Heart left ventricle (tissue), 13 donors: ENCODE data around the gene LRBA.

Experiments used
- POLR2A ChIP-seq, 2 donors: fragments of 450-650 bp; IDR thresholded peaks; one replicate each; pipeline ENCODE4 v1.6.1; 2017; ENCODE audit warnings: antibody characterized with exemption in 2 of 2, mild to moderate bottlenecking in 2 of 2, moderate library complexity in 2 of 2
- TF ChIP-seq, protein P1 (sequence below), 12 donors: fragments of 200-600 bp; sonication (generic) in 4 of 12; IDR thresholded peaks; one replicate each; pipeline versions ENCODE4 v1.5.0 to v1.8.0; 2018 to 2022; ENCODE audit warnings: antibody characterized with exemption in 12 of 12, mild to moderate bottlenecking in 5 of 12
- donor health status: ischemic (EF 13 %, LVEDD 7.1; RV severe dilation, severe dysfunction).
- donor health status: DM: no; HTN: yes; CAD: no.
- donor health status: DM: no; HTN: no; CAD: no.
- donor health status: ischemic (EF 25% LVEDD 6.9; RV normal size, moderate dysfunction).
- donor health status: ischemic (EF 25% LVEDD 5.7; RV mildly dilated, moderate dysfunction).
- donor health status: ischemic (EF 35%, LVEDD 5.7; RV mildly dilated, moderate dysfunction).
- donor health status: nonischemic (EF 11% LVEDD 7.7; RV severe dilation, severe dysfunction).
- donor health status: DM: yes; HTN: yes; CAD: no.
- donor health status: PGD.
- donor health status: ischemic (EF 29% LVEDD 5.4; RV normal size, mild dysfunction).
- donor health status: nonischemic (EF 23%, LVEDD 6.1; RV moderate dilation, normal function).

DNA sequence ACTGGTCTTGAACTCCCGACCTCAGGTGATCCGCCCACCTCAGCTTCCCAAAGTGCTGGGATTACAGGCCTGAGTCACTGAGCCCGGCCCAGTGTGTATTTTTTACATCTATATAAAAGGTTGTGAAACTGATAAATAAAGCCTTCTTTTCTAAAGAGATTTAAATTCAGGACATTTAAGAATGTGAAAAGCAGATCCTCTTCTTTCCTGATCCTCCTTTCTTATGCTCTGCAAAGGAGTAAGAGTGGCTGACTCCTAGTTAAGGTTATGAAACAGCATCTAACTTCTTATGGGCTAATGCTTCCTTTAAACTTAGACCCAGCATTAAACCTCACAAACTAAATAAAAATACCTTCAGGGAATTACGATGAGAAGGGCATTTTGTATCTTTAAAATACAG, 630.8 kb downstream of the LRBA start:
- TF ChIP-seq, protein P1, sequence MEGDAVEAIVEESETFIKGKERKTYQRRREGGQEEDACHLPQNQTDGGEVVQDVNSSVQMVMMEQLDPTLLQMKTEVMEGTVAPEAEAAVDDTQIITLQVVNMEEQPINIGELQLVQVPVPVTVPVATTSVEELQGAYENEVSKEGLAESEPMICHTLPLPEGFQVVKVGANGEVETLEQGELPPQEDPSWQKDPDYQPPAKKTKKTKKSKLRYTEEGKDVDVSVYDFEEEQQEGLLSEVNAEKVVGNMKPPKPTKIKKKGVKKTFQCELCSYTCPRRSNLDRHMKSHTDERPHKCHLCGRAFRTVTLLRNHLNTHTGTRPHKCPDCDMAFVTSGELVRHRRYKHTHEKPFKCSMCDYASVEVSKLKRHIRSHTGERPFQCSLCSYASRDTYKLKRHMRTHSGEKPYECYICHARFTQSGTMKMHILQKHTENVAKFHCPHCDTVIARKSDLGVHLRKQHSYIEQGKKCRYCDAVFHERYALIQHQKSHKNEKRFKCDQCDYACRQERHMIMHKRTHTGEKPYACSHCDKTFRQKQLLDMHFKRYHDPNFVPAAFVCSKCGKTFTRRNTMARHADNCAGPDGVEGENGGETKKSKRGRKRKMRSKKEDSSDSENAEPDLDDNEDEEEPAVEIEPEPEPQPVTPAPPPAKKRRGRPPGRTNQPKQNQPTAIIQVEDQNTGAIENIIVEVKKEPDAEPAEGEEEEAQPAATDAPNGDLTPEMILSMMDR (IDR thresholded peaks at IDR 0.05) = no peak
- no peak for TF ChIP-seq POLR2A (IDR thresholded peaks at IDR 0.05)
